ENCODE results near the gene PDK2. TPM values are rescaled to one million over a fixed set of nuclear protein-coding genes. Genes with fewer than 3 reads are reported as not detected.

PDK2 gene
- total and polyA plus RNA-seq, 12 donors = 88.1 to 337 (median 225) TPM

GRCh38 chr17:50133028-50133768 is 38.0 kb downstream of the PDK2 start:
- Histone ChIP-seq H3K9me3 (no peaks in the 10 kb centered on the region), H3K27ac (peak overlapping the region; percentile 25 to 90 (median 76)), H3K4me1 (peaks cover 14 to 60% (median 44%) of the 10 kb centered on the region in 9 donors), H3K27me3 (peaks cover 0 to 22% (median 0%) of the 10 kb centered on the region in 7 donors), H3K4me3 (no peak overlapping the region), H3K36me3 (peaks cover under 1 to 52% (median 34%) of the 10 kb centered on the region in 9 donors)
- 49 to 54% methylated on average over 7 of the region's 7 CpGs for WGBS, 2 donors
- TF ChIP-seq, protein P1, sequence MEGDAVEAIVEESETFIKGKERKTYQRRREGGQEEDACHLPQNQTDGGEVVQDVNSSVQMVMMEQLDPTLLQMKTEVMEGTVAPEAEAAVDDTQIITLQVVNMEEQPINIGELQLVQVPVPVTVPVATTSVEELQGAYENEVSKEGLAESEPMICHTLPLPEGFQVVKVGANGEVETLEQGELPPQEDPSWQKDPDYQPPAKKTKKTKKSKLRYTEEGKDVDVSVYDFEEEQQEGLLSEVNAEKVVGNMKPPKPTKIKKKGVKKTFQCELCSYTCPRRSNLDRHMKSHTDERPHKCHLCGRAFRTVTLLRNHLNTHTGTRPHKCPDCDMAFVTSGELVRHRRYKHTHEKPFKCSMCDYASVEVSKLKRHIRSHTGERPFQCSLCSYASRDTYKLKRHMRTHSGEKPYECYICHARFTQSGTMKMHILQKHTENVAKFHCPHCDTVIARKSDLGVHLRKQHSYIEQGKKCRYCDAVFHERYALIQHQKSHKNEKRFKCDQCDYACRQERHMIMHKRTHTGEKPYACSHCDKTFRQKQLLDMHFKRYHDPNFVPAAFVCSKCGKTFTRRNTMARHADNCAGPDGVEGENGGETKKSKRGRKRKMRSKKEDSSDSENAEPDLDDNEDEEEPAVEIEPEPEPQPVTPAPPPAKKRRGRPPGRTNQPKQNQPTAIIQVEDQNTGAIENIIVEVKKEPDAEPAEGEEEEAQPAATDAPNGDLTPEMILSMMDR (IDR thresholded peaks at IDR 0.05) = no peak
- peak; percentile 60 to 86 (median 79) for ATAC-seq
- peak in 1 of 2 donors; percentile 66 for DNase-seq
- intact Hi-C loops (cut with DNase I) = loop anchor here in 1 of 10 donors (5.0 kb wide), 1 partner anchor 44 kb away; no protein-coding TSS in a partner anchor

- intact Hi-C loops (cut with DNase I) = loop anchor here in 1 of 10 donors (5.0 kb wide), 1 partner anchor 44 kb away; no protein-coding TSS in a partner anchor
- ATAC-seq (peak in 3 of 8 donors; percentile 4 to 26 (median 17)), DNase-seq (no peak)
- H3K4me1 ChIP-seq = peaks cover 14 to 55% (median 41%) of the 10 kb centered on the region in 9 donors
- TF ChIP-seq, protein P1 (IDR thresholded peaks at IDR 0.05) = no peak
- H3K9me3 ChIP-seq = no peaks in the 10 kb centered on the region
- no peak overlapping the region for H3K4me3 ChIP-seq
- whole genome bisulfite sequencing, 2 donors = 38 to 50% methylated on average over 16 of the region's 16 CpGs
- H3K27me3 ChIP-seq = peaks cover 0 to 19% (median 0%) of the 10 kb centered on the region in 7 donors
- H3K36me3 ChIP-seq = peaks cover 5 to 57% (median 40%) of the 10 kb centered on the region in 9 donors
- H3K27ac ChIP-seq = peak overlapping the region in 9 of 10 donors; percentile 25 to 90 (median 75)
These were observed 38.6 kb downstream of the PDK2 start for GRCh38 chr17:50133769-50134099.

DNA sequence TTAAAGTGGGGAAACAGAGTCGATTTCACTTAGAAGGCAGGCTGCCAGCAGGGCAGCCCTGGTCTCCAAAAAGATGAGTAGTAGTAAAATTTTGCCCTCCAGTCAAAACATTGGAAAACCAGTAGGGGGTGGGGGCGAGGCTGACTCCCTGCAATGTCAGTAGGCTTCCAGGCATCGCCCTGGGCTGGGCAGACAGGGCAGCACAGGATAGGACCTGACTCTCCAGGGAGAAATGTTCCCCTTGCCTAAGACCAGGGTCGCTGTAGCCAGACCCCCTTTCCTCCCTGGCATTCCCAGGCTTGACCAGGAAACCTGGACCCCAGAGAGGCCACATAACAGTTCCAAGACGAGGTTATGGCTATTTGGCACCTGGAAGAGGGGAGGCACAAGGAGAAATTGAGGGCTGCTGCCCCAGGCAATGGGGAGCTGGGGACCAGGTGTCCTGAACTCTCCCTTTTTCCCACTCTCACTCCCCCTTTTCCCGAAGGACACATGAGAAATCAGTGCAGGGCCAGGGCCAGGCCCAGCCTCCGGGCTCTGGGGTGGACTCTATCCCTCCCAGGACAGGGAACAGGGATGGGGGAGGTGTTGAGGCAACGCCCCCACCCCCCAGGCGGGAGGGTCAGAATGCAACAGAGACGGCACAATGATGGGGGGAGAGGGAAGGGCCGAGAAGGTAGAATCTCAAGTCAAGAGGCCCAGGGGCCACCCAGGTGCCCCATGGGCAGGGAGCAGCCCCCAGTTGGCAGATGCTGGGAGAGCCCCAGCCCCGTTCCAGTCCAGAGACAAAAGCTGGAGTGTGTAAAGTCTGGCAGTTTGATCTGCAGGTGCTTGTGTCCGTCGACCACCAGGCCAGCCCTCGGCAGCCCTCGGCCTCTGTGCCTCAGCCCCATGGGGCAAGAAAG is 39.3 kb downstream of the PDK2 start:
- WGBS, 2 donors = 72 to 81% methylated on average over 16 of the region's 16 CpGs
- Histone ChIP-seq H3K27ac (peak overlapping the region in 7 of 10 donors; percentile 14 to 90 (median 78)), H3K4me3 (no peak overlapping the region), H3K9me3 (no peaks in the 10 kb centered on the region), H3K27me3 (peaks cover 0 to 12% (median 0%) of the 10 kb centered on the region in 7 donors), H3K36me3 (peaks cover 5 to 64% (median 47%) of the 10 kb centered on the region in 9 donors), H3K4me1 (peaks cover 7 to 49% (median 34%) of the 10 kb centered on the region in 9 donors)
- DNase-seq (no peak), ATAC-seq (no peak)
- intact Hi-C loops (cut with DNase I) = loop anchor here in 2 of 10 donors (5.0 kb wide), 1 partner anchor 43 kb away; no protein-coding TSS in a partner anchor
- TF ChIP-seq, protein P1 (IDR thresholded peaks at IDR 0.05) = no peak

All from heart right ventricle (tissue), 16 donors.